Neuronal stem cell (in vitro differentiated cells): ENCODE results near the gene WFDC1.
A peak's percentile ranks its signal among the peaks of the same experiment; 100 is the strongest.

Experiments
- DNase-seq: peaks from one replicate; pipeline ENCODE4 v3.0.0-alpha.2; 2013; ENCODE audit warnings: low spot score
- H2AFZ ChIP-seq: one replicate; pipeline ENCODE4 v1.6.1; 2013; ENCODE audit warnings: mild to moderate bottlenecking, low read length, inconsistent platforms
- H2AK5ac ChIP-seq: 2 replicates; pipeline ENCODE4 v1.6.1; 2013; ENCODE audit warnings: low read depth, mild to moderate bottlenecking, inconsistent platforms, low read length, moderate library complexity, mixed read lengths
- H2BK120ac ChIP-seq: 2 replicates; pipeline ENCODE4 v1.6.1; 2013; ENCODE audit warnings: low read depth, mild to moderate bottlenecking, inconsistent platforms, low read length, moderate library complexity, mixed read lengths
- H2BK12ac ChIP-seq: one replicate; pipeline ENCODE4 v1.6.1; 2013; ENCODE audit warnings: low read length, inconsistent platforms
- H2BK15ac ChIP-seq: 2 replicates; pipeline ENCODE4 v1.6.1; 2013; ENCODE audit warnings: mild to moderate bottlenecking, low read length, inconsistent platforms, mixed read lengths
- H2BK5ac ChIP-seq: one replicate; pipeline ENCODE4 v1.6.1; 2013; ENCODE audit warnings: inconsistent platforms, mild to moderate bottlenecking, low read length, moderate library complexity
- H3K14ac ChIP-seq: one replicate; pipeline ENCODE4 v1.6.1; 2013; ENCODE audit warnings: low read length, inconsistent platforms
- H3K18ac ChIP-seq: 2 replicates; pipeline ENCODE4 v1.6.1; 2013; ENCODE audit warnings: low read length, inconsistent platforms
- H3K23ac ChIP-seq: 2 replicates; pipeline ENCODE4 v1.6.1; 2013; ENCODE audit warnings: low read depth, mild to moderate bottlenecking, mixed read lengths, low read length, inconsistent platforms; ENCODE audit not compliant: poor library complexity
- H3K27ac ChIP-seq: replicated peaks from 3 replicates; pipeline ENCODE4 v1.5.1; 2013; ENCODE audit warnings: low read length, inconsistent platforms
- H3K27me3 ChIP-seq, 3 experiments: 2 replicates each; pipeline ENCODE4 v1.6.1; 2013; ENCODE audit warnings: low read length in 3 of 3, mild to moderate bottlenecking in 2 of 3, inconsistent platforms in 1 of 3, low read depth in 1 of 3, mixed read lengths in 1 of 3, moderate library complexity in 1 of 3; ENCODE audit not compliant: control insufficient read depth in 3 of 3, insufficient read depth in 3 of 3
- H3K36me3 ChIP-seq, 2 donors: replicated peaks in 1 of 2; 2 replicates each; pipeline ENCODE4 v1.6.1; 2013; ENCODE audit warnings: low read length in 2 of 2; ENCODE audit not compliant: control insufficient read depth in 2 of 2, insufficient read depth in 2 of 2
- H3K4ac ChIP-seq: 2 replicates; pipeline ENCODE4 v1.6.1; 2013; ENCODE audit warnings: inconsistent platforms, mild to moderate bottlenecking, low read length, moderate library complexity
- H3K4me1 ChIP-seq, 2 donors: 1 replicate in 1 of 2; 2 replicates in 1 of 2; pipeline ENCODE4 v1.6.1; 2013; ENCODE audit warnings: low read length in 2 of 2, low read depth in 1 of 2; ENCODE audit not compliant: control insufficient read depth in 2 of 2, insufficient read depth in 1 of 2
- H3K4me2 ChIP-seq: one replicate; pipeline ENCODE4 v1.6.1; 2013; ENCODE audit warnings: mild to moderate bottlenecking, low read length, inconsistent platforms; ENCODE audit not compliant: insufficient read depth, poor library complexity, severe bottlenecking
- H3K4me3 ChIP-seq, 2 donors: 2 replicates each; pipeline ENCODE4 v1.5.1; 2013; ENCODE audit warnings: low read length in 2 of 2, mild to moderate bottlenecking in 2 of 2, inconsistent platforms in 1 of 2, moderate library complexity in 1 of 2
- H3K79me1 ChIP-seq: one replicate; pipeline ENCODE4 v1.6.1; 2013; ENCODE audit warnings: low read depth, mild to moderate bottlenecking, inconsistent platforms, low read length, moderate library complexity
- H3K9ac ChIP-seq: one replicate; pipeline ENCODE4 v1.6.1; 2013; ENCODE audit warnings: mild to moderate bottlenecking, low read depth, low read length, inconsistent platforms; ENCODE audit not compliant: poor library complexity
- H3K9me3 ChIP-seq, 2 donors: replicated peaks in 1 of 2; 2 replicates each; pipeline versions ENCODE3 to v1.6.1; 2013; ENCODE audit warnings: low read length in 2 of 2, mild to moderate bottlenecking in 2 of 2, inconsistent platforms in 1 of 2, low read depth in 1 of 2, mixed read lengths in 1 of 2, moderate library complexity in 1 of 2; ENCODE audit not compliant: control insufficient read depth in 2 of 2, insufficient read depth in 1 of 2
- H4K8ac ChIP-seq: one replicate; pipeline ENCODE4 v1.6.1; 2013; ENCODE audit warnings: low read depth, mild to moderate bottlenecking, inconsistent platforms, low read length, moderate library complexity
- H4K91ac ChIP-seq: one replicate; pipeline ENCODE4 v1.6.1; 2013; ENCODE audit warnings: low read length, low read depth, mild to moderate bottlenecking, inconsistent platforms; ENCODE audit not compliant: poor library complexity
- WGBS, 2 donors: extraction: QIAGEN DNeasy Blood & Tissue Kit; methylation state at CpG; one replicate each; pipeline ENCODE4 v1.1.7; 2013; ENCODE audit warnings: missing lambda C conversion rate in 2 of 2, mixed read lengths in 1 of 2; ENCODE audit not compliant: insufficient read length in 2 of 2, insufficient replicate concordance in 1 of 2; ENCODE audit errors: extremely low coverage in 2 of 2; 5-methylcytosine and 5-hydroxymethylcytosine counted together

WFDC1 gene

DNA sequence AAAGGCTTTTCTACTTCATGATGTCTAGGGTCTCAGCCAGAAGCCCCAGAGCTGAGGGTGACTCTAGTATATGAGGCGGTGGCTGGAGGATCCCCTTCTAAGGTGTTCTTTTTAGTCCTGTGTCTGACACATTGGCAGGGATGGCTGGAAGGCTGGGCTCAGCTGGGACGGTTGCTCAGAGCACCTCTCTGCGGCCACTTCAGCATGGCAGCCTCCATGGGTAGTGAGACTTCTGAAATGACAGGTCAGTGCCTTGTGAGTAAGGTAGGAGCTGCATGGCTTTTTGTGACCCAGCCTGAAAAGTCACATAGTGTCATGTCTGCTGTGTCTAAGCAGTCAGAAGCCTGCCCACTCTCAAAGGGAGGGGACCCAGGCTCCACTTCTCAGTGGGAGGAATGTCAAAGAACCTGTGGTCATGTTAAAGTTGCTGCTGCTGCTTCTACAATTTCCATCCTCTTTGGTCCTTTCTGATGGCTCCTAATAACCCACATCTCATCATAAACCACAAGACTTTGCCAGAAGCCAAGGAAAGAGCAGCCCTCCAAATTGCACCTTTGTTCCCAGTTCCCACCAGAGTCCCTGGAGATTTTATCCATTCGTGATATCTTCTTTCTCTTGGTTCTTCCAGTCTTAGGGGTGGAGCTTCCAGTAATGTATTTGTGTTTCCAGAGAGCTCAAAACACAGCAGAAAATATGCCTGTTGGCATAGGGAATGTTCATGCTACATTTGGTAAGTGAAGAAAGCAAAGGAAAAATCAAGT, 39.4 kb upstream of the WFDC1 start:
- H3K9ac ChIP-seq, result no peak overlapping the region
- peaks cover 7 to 8% of the 10 kb centered on the region in 2 donors for H3K4me1 ChIP-seq
- peaks cover 0 to 12% (median 0%) of the 10 kb centered on the region in 3 experiments for H3K27me3 ChIP-seq
- no peaks in the 10 kb centered on the region for H3K9me3 ChIP-seq
- H2BK120ac ChIP-seq, result no peak overlapping the region
- no peak overlapping the region for H2AK5ac ChIP-seq
- no peak for DNase-seq
- H4K91ac ChIP-seq, result no peak overlapping the region
- no peak overlapping the region for H2AFZ ChIP-seq
- no peak overlapping the region for H2BK5ac ChIP-seq
- no peak overlapping the region for H3K27ac ChIP-seq
- no peaks in the 10 kb centered on the region for H3K79me1 ChIP-seq
- no peak overlapping the region for H3K4me2 ChIP-seq
- H3K18ac ChIP-seq, result no peak overlapping the region
- no peaks in the 10 kb centered on the region for H3K36me3 ChIP-seq
- no peak overlapping the region for H3K4ac ChIP-seq
- H3K23ac ChIP-seq, result no peak overlapping the region
- no peak overlapping the region for H3K14ac ChIP-seq
- H2BK12ac ChIP-seq, result no peak overlapping the region
- no CpG with 5 or more reads among the region's 4 CpGs for WGBS, 2 donors
- no peak overlapping the region for H4K8ac ChIP-seq
- no peak overlapping the region for H2BK15ac ChIP-seq
- H3K4me3 ChIP-seq, result no peak overlapping the region

DNA sequence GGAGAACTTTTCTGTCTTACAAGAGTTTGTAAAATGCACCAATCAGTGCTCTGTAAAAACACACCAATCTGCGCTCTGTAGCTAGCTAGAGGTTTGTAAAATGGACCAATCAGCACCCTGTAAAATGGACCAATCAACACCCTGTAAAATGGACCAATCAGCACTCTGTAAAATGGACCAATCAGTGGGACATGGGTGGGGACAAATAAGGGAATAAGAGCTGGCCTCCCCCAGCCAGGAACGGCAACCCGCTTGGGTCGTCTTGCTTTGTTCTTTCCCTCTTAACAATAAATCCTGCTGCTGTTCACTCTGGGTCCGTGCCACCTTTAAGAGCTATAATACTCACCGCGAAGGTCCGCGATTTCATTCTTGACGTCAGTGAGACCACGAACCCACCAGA, 36.4 kb upstream of the WFDC1 start:
- Histone ChIP-seq H3K36me3 (no peaks in the 10 kb centered on the region), H3K4ac (no peak overlapping the region), H2AFZ (no peak overlapping the region), H3K27me3 (peaks cover 0 to 8% (median 0%) of the 10 kb centered on the region in 3 experiments), H3K27ac (no peak overlapping the region), H2BK15ac (no peak overlapping the region), H3K14ac (no peak overlapping the region), H3K4me1 (peaks cover 0 to 7% of the 10 kb centered on the region in 2 donors), H3K9ac (no peak overlapping the region), H4K8ac (no peak overlapping the region), H2BK12ac (no peak overlapping the region), H2AK5ac (no peak overlapping the region), H4K91ac (no peak overlapping the region), H2BK120ac (no peak overlapping the region), H2BK5ac (no peak overlapping the region), H3K18ac (no peak overlapping the region), H3K79me1 (no peaks in the 10 kb centered on the region), H3K4me2 (no peak overlapping the region), H3K23ac (no peak overlapping the region), H3K4me3 (no peak overlapping the region), H3K9me3 (no peaks in the 10 kb centered on the region)
- WGBS, 2 donors, result no CpG with 5 or more reads among the region's 11 CpGs
- no peak for DNase-seq

DNA sequence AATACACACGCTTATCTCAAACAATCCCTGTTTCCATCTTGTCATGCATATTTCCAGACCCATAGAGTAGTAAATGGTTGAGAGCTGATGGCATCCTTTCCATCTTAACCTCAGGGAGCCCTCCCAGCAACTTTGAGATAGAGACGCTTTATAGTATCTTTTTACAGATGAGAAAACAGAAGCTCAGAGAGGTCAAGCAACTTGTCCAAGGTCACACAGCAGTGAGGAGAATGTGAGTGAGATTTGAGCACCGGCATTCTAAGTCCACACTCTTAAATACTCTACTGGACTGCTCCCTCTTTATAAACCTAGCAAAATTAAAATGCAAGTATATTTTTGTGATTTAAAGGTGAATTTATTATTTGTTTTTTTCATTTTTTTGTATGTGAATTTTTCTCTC, 35.0 kb upstream of the WFDC1 start:
- H2BK120ac ChIP-seq, result no peak overlapping the region
- H3K4me1 ChIP-seq, result no peaks in the 10 kb centered on the region
- no peak overlapping the region for H2AFZ ChIP-seq
- no peaks in the 10 kb centered on the region for H3K36me3 ChIP-seq
- no peaks in the 10 kb centered on the region for H3K79me1 ChIP-seq
- H3K27ac ChIP-seq, result no peak overlapping the region
- H3K9me3 ChIP-seq, result no peaks in the 10 kb centered on the region
- no peak overlapping the region for H2BK15ac ChIP-seq
- H2BK12ac ChIP-seq, result no peak overlapping the region
- no peak overlapping the region for H3K23ac ChIP-seq
- H4K8ac ChIP-seq, result no peak overlapping the region
- no peak overlapping the region for H4K91ac ChIP-seq
- H3K9ac ChIP-seq, result no peak overlapping the region
- no peak overlapping the region for H3K14ac ChIP-seq
- H3K4ac ChIP-seq, result no peak overlapping the region
- no peak overlapping the region for H2AK5ac ChIP-seq
- no peak overlapping the region for H2BK5ac ChIP-seq
- no peak overlapping the region for H3K4me2 ChIP-seq
- WGBS, 2 donors, result no CpG with 5 or more reads among the region's 3 CpGs
- H3K27me3 ChIP-seq, result peaks cover 0 to 8% (median 0%) of the 10 kb centered on the region in 3 experiments
- DNase-seq, result no peak
- no peak overlapping the region for H3K4me3 ChIP-seq
- no peak overlapping the region for H3K18ac ChIP-seq

DNA sequence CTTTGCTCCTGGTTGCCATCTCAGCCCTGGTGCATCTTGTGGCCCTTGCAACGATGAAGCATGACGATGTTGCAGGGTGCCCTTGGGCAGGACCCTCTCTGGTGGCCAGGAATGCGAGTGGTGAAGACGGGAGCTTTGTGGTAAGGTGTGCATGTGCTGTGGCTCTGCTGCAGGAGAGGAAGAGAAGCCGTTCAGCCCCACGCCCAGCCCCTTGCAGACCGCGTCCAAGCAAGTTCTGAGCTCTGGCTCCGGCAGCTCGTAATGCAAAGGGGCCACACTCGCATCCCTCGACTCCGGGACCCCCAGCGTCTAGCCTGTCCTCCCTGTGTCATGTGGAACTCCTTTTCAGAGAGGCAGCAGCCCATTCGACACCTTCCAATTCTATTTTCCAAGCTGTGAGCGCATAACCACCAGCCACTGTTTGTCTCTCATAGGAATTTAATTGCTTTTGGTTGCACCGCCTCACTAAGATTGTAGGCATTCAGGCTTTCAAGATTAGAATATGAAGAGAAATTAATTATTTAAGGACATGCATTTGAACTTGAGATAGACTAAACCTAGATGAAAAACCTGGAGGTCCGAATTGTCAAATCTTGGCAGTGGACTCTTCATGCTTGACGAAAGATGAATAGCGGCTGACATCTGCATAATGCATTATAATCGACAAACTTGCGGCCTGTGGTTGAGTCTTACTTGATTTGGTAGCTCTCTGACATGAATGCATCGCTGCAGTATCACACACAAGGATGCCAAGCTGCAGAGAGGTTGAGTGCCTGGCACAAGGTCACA, 33.7 kb upstream of the WFDC1 start:
- no peak overlapping the region for H3K27ac ChIP-seq
- no peak overlapping the region for H3K23ac ChIP-seq
- no CpG with 5 or more reads among the region's 23 CpGs for WGBS, 2 donors
- no peak overlapping the region for H2BK120ac ChIP-seq
- H3K4me2 ChIP-seq, result no peak overlapping the region
- H2BK12ac ChIP-seq, result peak overlapping the region; percentile 85
- no peak overlapping the region for H2BK15ac ChIP-seq
- peaks cover 0 to 8% (median 0%) of the 10 kb centered on the region in 3 experiments for H3K27me3 ChIP-seq
- no peaks in the 10 kb centered on the region for H3K9me3 ChIP-seq
- H2AK5ac ChIP-seq, result no peak overlapping the region
- no peak for DNase-seq
- no peak overlapping the region for H3K4me3 ChIP-seq
- H3K14ac ChIP-seq, result peak overlapping the region; percentile 95
- H2AFZ ChIP-seq, result no peak overlapping the region
- no peak overlapping the region for H3K9ac ChIP-seq
- no peak overlapping the region for H2BK5ac ChIP-seq
- H3K4me1 ChIP-seq, result no peaks in the 10 kb centered on the region
- H4K8ac ChIP-seq, result no peak overlapping the region
- no peak overlapping the region for H4K91ac ChIP-seq
- H3K18ac ChIP-seq, result peak overlapping the region; percentile 32
- H3K36me3 ChIP-seq, result no peaks in the 10 kb centered on the region
- no peak overlapping the region for H3K4ac ChIP-seq
- no peaks in the 10 kb centered on the region for H3K79me1 ChIP-seq
